ENCODE measurements around the gene MMS19.
"Not testable (repeated sequence)": the region's sequence is repeated elsewhere in the genome, so short reads cannot be mapped to it uniquely, and the experiment has no call there.

MMS19 gene

GRCh38 chr10:97498076-97498840, at the start of gene MMS19:
Gene MMS19 (minus strand): TSS chr10:97498422. CDS start chr10:97498384, 38 bp downstream.
- peak; percentile 99 for DNase-seq (ENCODE audit: low read depth)

- DNase-seq (ENCODE audit: low read depth) = no peak
Observed at GRCh38 chr10:97547962-97548361, 49.7 kb upstream of the MMS19 start.

DNA sequence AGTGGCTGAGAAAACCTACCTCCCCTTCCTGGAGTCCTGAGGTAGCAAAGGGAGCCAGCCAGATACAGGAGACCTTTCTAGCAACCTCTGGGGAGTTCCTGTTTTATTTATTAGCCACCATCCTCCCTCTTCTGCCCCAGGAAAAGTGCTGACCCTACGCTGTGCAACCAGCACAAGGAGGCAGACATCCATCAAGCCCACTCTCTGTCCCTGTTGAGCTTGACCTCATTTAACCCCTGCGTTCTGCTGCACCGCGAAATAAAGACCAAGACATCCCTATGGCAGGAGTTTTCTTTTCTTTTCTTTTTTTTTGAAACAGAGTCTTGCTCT, 49.0 kb upstream of the MMS19 start:
- DNase-seq (ENCODE audit: low read depth) = no peak

DNA sequence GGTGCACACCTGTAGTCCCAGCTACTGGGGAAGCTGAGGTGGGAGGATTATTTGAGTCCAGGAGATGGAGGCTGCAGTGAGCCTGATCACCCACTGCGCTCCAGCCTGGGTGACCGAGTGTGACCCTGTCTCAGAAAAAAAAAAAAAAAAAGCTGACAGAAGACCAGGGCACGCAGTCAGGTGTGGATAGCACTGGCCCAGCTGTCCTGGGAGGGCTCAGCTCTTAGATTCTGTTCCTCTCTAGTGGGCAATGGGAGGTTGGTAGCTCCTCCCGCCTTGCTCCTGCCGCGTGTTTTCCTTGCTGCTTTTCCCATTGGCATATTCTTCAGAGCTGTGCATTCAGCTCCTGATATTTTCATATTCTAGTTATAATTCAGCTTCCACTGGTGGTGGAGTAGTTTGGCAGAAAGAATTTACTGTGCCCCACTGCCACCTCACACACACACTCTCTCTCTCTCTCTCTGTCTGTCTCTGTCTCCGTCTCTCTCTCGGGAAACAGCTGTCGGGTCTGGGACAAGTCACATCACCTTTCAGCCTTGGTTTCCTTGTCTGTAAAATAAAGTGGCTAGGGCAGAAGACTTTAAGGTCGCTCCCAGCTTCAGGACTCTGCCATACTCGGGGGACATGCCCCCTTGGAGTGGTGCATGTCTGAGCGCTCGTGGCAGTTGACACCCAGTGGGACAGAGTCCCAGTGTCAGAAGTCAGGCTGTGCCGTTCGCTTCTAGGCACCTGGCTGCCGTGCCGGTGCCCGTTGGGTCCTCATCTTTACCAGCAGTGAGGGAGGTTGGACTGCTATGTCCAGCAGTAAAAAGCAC, 48.4 kb upstream of the MMS19 start:
- no peak for DNase-seq (ENCODE audit: low read depth)

GRCh38 chr10:97543025-97543546, 44.9 kb upstream of the MMS19 start:
- DNase-seq (ENCODE audit: low read depth) = peak; percentile 98

DNA sequence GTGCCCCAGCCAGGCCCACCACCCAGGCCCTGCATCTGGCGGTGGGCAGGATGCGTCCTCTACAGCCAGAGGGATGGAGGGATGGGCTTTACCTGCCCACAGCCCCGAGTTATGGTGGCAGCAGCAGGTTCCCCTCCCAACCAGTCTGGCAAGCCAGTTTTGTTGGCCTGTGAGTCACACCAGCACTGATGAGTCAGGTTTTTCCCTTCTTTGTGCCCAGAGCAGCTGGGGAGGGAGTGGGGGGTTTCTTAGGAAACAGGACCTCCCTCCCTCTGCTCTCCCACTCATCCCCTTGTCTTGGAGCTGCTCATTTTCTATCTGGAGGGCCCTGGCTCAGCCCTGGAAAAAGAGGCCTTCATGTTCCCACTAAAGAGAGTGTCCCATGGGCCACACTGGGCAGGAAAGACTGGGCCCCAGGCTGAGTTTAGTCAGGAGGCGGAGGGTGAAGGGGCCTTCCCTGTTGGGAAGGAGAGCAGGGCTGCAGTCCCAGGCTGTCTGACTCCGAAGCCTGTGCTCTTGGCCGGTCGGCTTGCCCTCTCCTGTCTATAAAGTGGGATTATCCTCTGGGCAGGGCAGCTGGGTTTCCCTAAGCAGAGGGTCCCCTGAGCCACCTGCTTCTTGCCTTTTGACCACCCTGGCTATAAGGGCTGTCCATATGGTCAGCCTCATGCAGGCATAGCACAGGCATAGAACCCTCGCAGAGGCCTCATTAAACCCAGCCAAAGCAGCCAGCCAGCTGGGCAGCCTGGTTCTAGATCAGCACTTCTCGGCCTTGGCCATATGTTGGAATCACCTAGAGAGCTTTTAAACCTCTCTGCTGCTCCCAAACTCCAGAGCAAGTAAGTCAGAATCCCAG, 44.2 kb upstream of the MMS19 start:
- peak; percentile 93 for DNase-seq (ENCODE audit: low read depth)

- no peak for DNase-seq (ENCODE audit: low read depth)
Observed at GRCh38 chr10:97540669-97541500, 42.7 kb upstream of the MMS19 start.

- peak; percentile 90 for DNase-seq (ENCODE audit: low read depth)
Observed at GRCh38 chr10:97539523-97540200, 41.4 kb upstream of the MMS19 start.

- no peak for DNase-seq (ENCODE audit: low read depth)
Observed at GRCh38 chr10:97538839-97539238, 40.6 kb upstream of the MMS19 start.

- peak; percentile 63 for DNase-seq (ENCODE audit: low read depth)
Observed at GRCh38 chr10:97538411-97538810, 40.2 kb upstream of the MMS19 start.

- DNase-seq (ENCODE audit: low read depth) = no peak
Observed at GRCh38 chr10:97537186-97537869, 39.1 kb upstream of the MMS19 start.

DNA sequence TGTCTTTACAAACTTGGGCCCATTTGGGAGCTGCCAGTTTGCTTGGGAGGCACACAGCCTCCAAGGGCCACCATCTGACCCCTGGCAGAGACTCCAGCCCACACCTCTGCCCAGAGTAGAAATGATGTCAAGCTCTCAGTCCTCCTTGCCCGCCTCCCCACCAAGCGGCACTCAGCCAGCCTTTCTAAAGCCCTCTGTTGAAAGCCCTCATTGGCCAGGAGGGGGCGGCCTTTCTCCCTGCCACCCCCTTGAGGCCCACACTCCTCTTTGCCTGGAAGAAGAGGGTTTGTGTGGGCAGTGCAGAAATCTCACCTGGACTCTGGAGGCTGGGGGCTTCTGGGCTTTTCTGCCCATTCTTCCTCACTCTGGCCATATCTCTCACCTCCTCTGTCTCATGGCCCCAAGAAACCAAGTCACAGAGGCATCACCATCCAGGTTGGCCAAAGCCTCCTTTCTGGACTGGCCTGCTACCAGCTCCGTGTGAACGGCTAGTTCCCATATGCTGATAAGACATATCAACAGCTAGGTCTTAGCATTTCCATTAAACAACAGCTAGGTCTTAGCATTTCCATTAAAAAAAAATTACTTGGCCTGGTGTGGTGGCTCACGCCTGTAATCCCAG, 36.6 kb upstream of the MMS19 start:
- peak; percentile 46 for DNase-seq (ENCODE audit: low read depth)

DNA sequence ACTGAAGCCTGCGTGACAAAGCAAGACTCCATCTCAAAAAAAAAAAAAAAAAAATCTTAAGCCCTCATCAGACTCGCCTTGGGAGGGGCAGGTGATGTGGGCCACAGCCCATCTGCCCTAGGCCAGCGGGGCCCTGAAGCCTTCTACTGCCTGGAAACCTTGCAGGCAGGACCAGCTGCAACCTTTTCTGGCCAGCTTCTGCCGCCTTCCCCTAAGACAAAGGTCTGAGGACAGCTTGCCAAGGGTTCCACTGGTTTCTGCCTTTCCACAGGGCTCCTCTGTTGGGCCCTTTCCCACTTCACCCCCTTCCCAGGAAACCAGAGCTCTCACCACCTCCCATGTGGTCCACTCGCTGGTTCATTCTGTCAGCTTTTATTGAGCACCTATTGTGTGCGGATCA, 35.7 kb upstream of the MMS19 start:
- no peak for DNase-seq (ENCODE audit: low read depth)

DNA sequence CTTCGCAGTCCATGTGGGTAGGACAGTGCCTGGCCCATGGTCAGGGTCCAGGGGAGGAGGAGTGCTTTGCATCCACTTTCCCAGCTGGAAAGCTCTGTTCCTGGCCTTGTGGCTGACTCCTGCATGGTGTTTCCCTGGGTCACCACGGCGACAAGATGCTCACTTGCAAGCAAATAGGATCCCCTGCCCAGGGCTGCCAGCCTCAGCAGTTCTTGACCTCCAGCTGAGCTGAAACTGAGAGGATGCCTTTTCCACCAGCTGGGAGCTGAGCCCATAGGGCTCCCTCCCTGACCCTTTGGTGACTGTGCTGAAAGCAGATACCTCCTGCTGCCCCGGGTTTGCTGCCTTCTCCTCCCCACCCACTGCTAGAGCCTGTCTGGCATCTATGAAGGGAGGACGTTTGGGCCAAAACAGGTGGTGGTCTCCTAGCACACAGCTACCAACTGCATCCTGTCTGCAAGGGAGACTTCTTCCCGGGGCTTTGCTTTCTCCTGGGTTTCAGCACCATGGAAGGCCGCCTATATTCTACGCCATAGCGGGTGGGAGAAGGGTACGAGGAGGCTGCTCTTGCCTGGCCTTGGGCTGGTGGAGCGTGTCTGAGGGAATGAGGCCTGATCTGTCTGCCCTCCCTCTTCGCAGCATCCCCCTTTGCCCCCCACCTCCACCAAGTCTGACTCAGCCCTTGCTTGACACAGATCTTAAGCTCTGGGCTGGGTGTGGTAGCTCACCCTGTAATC, 34.9 kb upstream of the MMS19 start:
- DNase-seq (ENCODE audit: low read depth) = peak; percentile 74

- peak; percentile 70 for DNase-seq (ENCODE audit: low read depth)
Observed at GRCh38 chr10:97531401-97531986, 33.3 kb upstream of the MMS19 start.

DNA sequence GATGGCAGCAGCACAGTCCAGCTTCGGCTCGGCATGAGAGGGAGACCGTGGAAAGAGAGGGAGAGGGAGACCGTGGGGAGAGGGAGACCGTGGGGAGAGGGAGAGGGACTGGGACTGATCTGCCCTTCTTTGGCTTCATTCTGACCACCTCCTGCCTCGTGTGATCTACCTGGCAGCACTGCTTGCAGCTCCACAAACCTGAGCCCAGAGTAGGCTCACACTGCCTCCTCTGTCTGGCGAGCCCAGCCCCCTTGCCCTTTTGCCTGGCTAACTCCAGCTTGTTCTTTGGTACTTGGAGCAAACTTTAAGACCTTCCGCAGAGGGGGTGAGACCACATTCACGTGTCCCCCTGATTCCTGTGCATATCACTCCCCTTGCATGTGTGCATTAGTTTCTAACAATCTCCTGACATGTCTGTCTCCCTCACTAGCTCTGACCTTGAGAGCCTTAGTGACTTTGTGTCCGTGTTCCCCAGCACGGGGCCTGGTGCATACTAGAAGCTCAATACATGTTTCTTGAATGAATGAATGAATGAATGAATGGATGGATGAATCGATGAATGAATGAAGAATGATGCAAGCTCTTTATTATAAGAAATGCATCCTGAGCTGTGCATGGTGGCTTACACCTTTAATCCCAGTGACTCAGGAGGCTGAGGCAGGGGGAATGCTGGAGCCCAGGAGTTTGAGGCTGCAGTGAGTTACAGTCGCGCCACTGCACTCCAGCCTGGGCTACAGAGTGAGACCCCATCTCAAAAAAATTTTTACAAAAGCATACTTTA, 31.7 kb upstream of the MMS19 start:
- no peak for DNase-seq (ENCODE audit: low read depth)

GRCh38 chr10:97528876-97529275, 30.7 kb upstream of the MMS19 start:
- not testable (repeated sequence) for DNase-seq (ENCODE audit: low read depth)

- no peak for DNase-seq (ENCODE audit: low read depth)
Observed at GRCh38 chr10:97525683-97526110, 27.5 kb upstream of the MMS19 start.
